Urothelium cell line (cell line): Measurements from ENCODE around the gene NRF1.
A peak's percentile ranks its signal among the peaks of the same experiment; 100 is the strongest.

Experiments used
- DNase-seq: peaks from one replicate; pipeline ENCODE4 v3.0.0; 2011; ENCODE audit warnings: low spot score, mixed read lengths
- FAIRE-seq: peaks from 2 replicates; lab custom pipeline; 2011; peaks lifted over from hg19 to GRCh38; lab: Jason Lieb, UNC

NRF1 gene

DNA sequence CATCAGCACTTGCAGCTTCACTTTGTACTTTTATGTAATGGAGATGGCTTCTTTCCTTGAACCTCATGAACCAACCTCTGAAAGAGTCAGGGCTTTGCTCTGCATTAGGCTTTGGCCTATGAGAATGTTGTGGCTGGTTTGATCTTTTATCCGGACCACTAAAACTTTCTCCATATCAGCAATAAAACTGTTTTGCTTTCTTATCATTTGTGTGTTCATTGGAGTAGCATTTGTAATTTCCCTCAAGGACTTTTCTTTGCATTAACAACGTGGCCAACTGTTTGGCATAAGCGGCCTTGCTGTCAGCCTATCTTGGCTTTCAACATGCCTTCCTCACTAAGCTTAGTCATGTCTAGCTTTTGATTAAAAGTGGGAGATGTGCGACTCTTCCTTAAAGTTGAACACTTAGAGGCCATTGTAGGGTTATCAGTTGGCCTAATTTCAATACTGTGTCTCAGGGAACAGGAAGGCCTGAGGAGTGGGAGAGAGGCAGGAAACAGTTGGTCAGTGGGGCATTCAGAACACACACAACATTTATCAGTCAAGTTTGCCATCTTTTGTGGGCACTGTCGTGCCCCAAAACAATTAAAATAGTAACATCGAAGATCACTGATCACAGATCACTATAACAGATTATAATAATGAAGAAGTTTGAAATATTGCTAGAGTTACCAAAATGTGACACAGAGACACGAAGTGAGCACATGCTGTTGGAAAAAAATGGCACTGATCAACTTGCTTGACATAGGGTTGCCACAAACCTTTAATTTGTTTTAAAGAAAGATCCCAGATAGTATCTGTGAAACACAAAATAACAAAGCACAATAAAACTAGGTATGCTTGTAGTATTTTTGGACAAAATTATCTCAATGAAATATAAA is 64.7 kb downstream of the NRF1 start:
- DNase-seq: no peak
- no peak for FAIRE-seq

DNA sequence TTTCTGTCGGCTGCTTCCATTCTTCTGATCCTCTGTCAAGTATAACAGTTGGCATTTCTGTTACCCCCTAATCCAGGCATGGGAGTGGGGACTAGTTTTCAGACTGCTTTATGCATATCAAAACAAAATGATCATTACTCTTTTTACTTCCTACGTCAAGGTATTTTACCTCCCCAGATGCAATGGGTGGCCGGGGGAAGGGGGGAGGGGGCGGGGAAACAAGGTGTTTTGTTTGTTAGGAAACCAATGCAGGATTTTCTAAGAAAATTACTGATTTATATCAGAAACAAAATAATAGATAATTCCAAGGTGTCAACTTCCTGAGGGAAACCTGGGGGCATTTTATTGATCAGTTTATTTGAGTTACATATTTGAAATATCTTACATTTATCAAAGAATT is 66.3 kb downstream of the NRF1 start:
- no peak for DNase-seq
- no peak for FAIRE-seq

DNA sequence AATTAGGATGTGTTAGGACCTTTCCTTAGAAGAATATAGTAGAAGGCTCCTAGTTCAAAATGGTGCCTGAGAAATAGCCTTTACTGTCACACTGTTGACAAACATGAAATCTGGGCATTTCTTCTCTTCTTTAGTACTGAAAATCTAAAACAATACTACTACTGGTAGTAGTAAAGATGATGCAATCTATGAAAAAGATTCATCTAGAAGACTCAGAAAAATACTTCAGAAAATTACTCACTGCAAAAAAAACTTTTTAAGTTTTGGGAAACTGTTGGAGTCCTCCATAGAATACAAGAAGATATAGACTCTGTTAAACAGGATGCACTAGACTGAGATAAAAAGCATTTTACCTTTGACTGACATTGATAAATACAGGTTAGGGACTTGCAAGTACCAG is 67.1 kb downstream of the NRF1 start:
- no peak for FAIRE-seq
- DNase-seq: no peak

DNA sequence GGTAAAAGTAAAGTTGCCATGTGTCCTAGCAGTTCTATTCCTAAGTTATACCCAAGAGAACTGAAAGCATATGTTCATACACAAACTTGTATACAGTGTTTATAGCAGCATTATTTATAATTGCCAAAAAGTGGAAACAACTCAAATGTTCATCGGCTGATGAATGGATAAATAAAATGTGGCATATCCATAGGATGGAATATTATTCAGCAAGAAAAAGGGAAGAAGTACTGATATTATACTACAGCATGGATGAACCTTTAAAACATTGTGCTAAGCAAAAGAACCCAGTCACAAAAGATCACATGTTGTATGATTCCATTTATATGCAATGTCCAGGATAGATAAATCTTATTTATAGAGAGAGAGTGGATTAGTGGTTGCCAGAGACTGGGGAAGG is 68.9 kb downstream of the NRF1 start:
- no peak for FAIRE-seq
- no peak for DNase-seq

DNA sequence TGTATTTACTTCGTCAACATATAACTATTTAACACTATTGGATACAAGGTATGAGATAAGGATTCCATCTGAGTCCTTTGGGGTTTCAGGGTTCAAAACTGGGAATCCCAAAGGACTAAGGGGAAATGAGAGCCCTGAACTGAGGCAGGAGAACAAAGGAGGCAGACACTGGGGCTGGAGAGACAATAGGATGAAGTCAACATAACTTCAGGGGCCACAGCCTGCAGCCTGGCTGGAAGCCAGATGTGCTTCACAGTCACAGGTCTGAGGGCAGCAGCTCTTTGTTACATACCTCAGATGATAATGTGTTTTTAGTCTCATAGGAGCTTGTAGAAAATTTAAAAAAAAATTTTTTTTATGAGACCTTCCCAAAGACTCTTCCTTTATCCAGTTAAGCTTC is 73.3 kb downstream of the NRF1 start:
- DNase-seq (peak; percentile 5), FAIRE-seq (no peak)

DNA sequence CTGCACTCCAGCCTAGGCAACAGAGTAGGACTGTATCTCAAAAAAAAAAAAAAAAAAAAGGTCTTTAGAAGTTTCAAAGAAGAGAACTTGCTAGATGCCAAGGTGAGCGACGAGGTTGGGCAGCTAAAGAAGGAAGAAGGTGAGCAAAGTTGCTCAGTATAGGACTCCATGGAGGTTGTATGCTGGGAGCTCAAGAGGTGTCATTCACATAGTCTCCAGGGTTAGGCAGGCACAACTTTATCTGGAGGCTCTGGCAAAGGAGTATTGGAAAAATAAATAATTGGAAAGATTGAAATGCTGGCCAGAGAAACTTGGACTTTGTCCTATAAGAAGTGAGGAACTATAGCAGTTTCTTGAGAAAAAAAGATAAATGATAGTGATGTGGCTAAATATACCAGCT is 74.5 kb downstream of the NRF1 start:
- DNase-seq (no peak), FAIRE-seq (no peak)

DNA sequence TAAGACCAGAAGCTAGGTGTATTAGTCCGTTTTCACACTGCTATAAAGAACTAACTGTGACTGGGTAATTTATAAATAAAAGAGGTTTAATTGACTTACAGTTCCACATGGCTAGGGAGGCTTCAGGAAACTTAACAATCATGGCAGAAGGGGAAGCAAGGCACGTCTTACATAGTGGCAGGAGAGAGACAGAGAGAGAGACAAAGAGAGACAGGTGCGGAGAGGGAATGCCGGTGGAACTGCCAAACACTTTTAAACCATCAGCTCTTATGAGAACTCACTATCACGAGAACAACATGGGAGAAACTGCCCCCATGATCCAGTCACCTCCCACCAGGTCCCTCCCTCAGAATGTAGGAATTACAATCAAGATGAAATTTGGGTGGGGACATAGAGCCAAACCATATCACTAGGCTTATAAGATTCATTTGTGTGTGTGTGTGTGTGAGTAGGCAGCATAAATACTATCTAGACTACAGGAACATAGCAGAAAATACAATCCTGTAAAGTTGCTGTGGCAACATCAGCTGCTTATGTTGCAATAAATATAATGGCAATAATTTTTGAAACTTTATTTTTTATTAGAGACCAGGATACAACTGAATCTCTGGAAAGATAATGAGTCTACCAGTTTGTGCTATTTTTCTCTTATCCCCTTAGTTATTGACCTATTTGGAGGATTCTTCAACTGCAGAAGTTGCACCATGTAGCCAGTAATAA is 77.1 kb downstream of the NRF1 start:
- no peak for FAIRE-seq
- no peak for DNase-seq

DNA sequence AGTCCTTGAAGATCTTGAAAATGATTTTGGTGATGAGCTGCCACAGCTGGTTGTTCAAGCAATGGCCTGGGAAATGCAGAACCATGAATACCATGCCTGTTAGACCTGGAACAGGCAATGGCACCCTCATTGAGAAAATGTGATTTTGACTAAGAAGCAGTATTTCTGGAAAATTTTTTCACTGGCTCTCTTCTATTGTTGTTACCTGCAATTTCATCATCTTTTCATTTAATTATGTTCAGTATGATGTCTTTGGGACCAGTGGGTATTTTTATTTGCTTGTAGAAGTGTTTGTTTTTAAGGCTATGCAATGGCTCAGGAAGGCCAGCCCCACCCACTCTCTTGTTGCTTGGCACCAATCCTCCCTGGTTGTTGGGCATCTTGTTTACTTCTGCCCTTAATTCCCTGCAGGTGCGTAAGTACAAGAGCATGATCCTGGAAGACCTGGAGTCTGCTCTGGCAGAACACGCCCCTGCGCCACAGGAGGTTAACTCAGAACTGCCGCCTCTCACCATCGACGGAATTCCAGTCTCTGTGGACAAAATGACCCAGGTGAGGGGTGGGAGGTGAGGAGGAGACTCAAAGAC is 78.6 kb downstream of the NRF1 start:
- no peak for FAIRE-seq

DNA sequence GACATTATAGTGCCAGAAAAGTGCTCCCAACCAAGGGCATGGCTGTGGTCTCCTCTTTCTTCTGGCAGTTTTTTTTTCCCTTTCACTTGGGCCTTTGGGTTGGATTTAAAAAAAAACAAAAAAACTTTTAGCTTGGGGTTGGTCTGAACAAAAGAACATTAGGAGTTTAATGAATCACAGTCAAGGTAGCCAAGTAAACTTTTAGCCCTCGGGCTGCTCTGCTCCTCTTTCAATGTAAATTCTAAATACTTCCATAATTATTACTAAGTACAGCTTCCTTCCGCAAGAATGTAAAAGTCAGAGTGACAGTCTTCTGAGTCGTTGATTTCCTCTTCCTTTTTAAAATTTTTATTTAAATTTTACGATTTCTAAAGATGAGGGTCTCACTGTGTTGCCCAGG is 79.2 kb downstream of the NRF1 start:
- no peak for FAIRE-seq

More for the DNA sequence above, 78.6 kb downstream of the NRF1 start:
- DNase-seq: no peak

DNA sequence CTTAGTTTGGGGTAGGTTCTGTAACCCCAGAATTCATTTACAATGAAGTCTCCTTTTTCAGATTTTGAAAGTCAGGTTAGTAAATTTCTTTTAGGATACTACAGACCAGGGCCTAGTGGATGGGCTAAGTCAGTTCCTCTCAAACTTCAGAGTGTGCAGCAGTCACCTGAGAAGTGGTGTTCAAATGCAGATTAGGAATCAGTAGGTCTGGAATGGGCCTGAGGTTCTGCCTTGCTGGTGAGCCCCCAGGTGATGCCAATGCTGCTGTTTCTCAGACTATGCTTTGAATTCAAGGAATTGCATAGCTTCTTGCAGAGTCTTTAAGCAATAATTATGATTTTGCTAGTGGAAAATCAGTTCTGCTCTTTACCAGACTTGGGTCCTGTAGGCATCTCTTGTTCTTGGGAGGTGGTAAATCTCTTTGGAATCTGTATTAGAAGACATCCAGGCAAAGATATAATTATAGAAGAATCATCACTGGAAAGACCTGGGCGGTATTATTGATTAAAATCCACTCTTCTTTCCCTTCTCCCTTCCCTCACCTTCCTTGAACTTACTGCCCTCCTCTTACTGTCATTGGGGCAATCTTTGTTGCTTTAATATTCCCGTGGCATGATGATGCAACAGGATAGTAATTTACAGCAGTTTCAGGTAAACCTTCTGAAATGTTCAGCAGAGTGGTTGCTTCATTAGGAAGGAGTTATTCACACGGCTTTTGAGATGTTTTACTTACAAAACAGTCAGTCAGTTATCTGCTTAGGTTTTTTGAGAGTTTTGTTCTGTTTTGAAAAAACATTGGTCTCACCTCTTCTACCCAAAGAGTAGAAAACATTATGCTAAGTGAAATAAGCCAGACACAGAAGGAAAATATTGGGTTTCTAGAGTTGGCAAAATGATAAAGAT is 87.2 kb downstream of the NRF1 start:
- FAIRE-seq: no peak
- no peak for DNase-seq

More for the DNA sequence above, 79.2 kb downstream of the NRF1 start:
- DNase-seq: no peak

DNA sequence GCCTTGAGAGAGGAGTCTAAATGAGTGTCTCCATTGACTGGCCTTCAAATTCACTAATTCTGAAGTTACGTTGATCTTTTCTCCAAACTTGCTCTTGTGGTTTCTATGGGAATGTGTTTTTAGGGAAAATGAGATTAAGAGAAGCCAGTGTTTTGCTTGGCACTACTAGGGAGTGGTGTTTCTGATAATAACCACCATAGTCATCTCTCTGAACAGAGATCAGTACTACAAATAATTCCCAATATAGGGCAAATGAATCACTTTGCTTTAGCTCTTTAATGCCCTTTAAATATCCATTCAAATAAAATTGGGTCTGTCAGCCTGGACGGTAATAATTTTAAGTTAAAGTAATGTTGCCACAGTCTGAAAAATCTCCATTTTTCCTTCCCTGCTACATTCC is 90.8 kb downstream of the NRF1 start:
- DNase-seq (no peak), FAIRE-seq (no peak)

DNA sequence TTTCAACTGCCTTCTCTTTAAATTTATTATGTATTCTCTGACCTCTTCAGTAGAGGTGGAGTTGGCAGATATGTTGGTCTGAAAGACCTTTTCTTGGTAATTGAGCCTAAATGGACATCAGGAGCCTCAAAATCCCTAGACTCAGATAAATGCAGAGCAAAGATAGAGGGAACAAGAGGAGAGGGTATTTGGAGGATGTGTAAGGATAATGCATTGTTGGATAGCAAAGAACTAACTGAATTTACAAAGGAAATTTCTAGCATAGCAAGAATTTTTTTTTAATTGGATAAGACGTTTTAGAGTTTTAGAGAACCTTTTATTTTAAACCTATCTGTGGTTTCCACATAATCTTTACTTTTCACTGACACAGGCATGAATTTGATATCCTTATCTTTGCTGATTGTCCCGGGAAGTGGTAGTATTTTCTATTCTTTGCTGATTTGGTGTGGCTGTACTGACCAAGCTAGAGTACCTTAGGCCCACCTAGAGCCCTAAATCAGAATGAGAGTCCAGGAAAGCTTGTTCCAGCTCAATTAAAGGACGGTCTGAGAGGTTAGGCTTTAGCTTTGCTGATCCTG is 91.3 kb downstream of the NRF1 start:
- no peak for DNase-seq
- FAIRE-seq: no peak

DNA sequence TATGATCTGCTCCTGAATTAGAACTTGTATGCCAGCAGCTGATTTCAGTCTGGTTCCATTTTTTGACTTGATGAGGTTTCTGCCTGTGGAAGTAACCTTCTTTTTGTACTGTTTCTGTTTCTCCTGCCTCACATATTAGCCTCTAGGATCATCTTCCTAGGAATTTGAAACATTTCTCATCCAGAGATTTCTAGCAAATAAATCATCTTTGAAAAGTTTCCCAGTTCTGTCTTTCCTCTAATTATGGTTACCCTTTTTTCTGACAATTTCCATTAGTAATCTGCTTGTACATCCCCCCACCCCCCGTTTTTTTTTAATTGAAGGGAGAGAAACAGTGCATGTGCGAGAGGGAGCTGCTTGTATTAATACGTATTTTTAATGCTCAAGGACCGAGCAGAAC is 92.2 kb downstream of the NRF1 start:
- FAIRE-seq: no peak
- DNase-seq: no peak

DNA sequence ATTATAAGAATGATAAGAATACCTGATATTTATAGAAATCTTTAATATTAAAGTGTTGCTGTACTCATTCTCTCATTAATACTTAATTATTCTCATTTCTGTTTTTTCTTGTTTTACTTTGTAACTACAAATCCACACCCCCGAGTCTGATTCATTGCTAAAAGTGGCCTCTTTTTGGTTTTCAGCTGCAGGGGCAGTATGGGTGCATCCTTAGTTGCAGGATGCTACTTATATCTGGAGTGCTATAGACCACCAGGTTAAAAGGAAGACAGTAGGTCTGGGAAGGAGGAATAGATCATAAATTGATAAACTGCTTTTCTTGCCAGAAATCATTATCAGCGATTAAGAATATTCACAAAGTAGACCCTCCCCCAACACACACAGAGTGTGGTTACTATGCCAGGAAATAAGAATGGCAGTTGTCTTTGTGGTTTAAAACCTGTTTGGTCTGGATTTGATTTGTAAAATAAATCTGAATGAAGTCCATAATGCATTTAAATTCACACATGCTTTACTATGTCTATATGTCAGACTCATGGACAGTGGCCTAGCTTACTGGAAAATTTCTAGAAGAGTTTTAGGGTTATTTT is 96.5 kb downstream of the NRF1 start:
- FAIRE-seq (no peak), DNase-seq (no peak)

DNA sequence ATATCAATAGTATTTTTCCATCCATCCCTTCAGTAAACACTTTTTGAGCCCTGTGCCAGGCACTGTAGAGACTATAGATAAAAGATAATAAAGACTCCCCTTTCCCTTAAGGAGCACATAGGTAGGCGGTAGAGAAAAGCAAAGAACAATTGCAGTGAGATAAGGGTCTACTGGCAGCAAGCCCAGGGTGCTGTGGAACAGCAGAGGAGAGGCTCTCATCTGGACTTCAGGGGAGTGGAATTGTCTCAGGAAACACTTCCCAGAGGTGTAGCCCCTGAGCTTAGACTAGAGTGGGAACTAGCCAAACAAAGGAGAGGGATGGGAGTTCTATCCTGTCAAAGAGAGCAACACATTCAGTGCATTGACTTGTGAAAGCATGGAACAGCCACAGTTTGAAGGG is 102.0 kb downstream of the NRF1 start:
- no peak for DNase-seq

DNA sequence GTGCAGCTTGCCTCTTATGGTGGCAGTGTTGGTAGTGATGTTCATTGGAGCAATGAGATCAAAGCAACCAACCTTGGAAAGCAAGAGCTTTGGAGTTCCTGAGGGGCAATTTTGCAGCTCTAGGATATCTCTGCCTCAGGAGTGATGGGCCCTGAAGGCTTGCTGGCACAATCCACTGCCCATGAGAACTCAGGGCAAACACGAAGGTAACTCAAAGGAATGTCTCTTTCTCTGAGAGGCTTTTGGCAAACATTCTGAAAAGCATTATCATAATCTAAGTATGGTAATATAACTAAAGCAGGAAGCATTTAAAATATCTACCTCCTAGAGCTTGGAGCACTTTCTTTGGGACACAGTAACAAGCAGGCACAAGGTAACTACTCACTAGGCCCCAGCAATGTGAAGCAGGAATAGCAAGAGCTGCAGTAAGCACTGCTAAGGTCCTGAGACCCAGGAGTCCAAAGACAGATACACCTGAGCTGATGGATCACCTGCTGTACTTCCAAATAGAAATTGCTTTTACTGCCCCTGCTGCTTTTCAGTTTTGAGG is 103.1 kb downstream of the NRF1 start:
- FAIRE-seq (no peak), DNase-seq (no peak)

More for the DNA sequence above, 102.0 kb downstream of the NRF1 start:
- no peak for FAIRE-seq

DNA sequence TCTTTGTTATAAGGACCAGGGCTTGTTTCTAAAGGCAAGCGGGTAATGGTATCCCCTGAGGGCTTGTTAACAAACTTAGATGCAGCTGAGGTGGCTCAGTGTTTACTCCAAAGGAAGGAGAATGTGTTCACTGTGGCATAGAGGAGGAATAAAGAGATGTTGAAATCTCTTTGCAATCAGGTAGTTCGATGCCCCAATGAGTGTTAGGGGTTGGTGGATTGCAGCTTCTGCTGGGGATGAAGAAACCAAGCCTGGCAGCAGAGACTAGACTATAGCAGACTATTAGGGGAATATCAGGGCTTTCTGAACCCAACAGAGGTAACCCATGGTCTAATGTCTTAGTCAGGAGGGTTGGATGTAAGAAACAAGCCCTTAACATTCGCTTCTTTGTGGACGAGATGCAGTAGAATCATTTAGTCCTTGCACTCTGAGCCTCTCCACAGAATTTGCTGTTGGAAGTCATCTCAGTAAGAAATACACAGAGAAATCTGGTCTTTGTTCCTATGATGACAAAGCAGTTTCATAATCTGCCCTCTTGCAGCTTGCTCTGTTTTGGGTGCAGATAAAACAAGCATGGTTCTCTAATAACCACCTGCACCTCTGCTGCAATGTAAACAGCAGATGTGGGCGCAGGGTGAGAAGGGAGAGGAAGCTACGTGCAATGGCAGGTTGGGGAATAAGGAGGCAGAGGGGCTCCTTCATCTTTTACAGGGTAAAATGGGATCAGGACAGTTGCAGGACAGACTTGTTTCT is 108.6 kb downstream of the NRF1 start:
- DNase-seq (no peak), FAIRE-seq (no peak)

DNA sequence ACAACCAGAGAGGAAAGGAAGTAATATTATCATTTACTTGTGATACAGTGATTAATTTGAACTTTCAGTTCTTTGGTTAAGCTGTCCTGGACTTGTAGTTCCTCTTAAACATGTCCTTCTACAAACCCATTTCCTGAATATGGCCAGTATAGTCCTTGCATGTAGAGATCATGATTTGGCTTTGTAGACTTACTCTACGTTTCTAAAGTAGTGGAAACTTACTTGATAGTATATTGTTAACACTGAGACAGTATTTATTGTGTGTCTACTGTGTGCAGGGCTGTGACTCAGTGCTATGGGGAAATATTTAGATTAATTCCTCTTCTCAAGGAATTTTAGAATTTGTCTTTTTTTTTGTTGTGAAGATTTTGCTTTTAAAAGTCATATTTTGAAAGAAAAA is 109.5 kb downstream of the NRF1 start:
- FAIRE-seq (no peak), DNase-seq (no peak)

DNA sequence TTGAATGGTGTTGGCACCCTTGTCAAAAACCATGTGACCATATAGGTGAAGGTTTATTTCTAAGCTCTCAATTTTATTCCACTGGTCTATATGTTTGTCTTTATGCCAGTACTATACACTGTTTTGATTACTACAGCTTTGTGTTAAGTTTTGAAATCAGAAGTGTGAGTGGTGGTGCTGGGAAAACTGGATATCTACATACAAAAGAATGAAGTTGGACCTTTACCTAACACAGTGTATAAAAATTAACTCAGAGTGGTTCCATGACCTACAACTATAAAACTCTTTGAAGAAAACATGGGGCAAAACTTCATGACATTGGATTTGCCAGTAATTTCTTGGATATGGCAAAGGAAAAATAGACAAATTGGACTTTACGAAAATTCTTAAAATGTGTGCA is 112.2 kb downstream of the NRF1 start:
- FAIRE-seq: no peak
- no peak for DNase-seq
